ENCODE measurements around the gene USP36. TPM values are rescaled to one million over a fixed set of nuclear protein-coding genes. Genes with fewer than 3 reads are reported as not detected.
"Not testable (repeated sequence)": the region's sequence is repeated elsewhere in the genome, so short reads cannot be mapped to it uniquely, and the experiment has no call there.

Gene USP36
- 21.8 TPM for total RNA-seq

GRCh38 chr17:78840780-78841611 lies at the start of gene USP36:
USP36 (minus strand) TSS chr17:78840814; CDS start chr17:78836363, 4,451 bp downstream.
- DNase-seq (ENCODE audit: low spot score) (peak; percentile 100), ATAC-seq (peak; percentile 91)

- ATAC-seq; DNase-seq (ENCODE audit: low spot score): not testable (repeated sequence)
These were observed 49.5 kb upstream of the USP36 start for GRCh38 chr17:78890096-78890495.

- ATAC-seq (no peak), DNase-seq (ENCODE audit: low spot score) (no peak)
These were observed 48.9 kb upstream of the USP36 start for GRCh38 chr17:78889531-78889930.

- ATAC-seq (no peak), DNase-seq (ENCODE audit: low spot score) (no peak)
These were observed 48.4 kb upstream of the USP36 start for GRCh38 chr17:78888941-78889518.

GRCh38 chr17:78886954-78887353 lies 46.3 kb upstream of the USP36 start:
- ATAC-seq (no peak), DNase-seq (ENCODE audit: low spot score) (no peak)

- ATAC-seq (no peak), DNase-seq (ENCODE audit: low spot score) (no peak)
These were observed 45.3 kb upstream of the USP36 start for GRCh38 chr17:78885956-78886355.

- ATAC-seq: no peak
- DNase-seq (ENCODE audit: low spot score): no peak
These were observed 44.5 kb upstream of the USP36 start for GRCh38 chr17:78884876-78885667.

- no peak for DNase-seq (ENCODE audit: low spot score)
- ATAC-seq: no peak
These were observed 43.7 kb upstream of the USP36 start for GRCh38 chr17:78884148-78884825.

- peak; percentile 57 for ATAC-seq
- DNase-seq (ENCODE audit: low spot score): peak; percentile 63
These were observed 43.0 kb upstream of the USP36 start for GRCh38 chr17:78883533-78884131.

- DNase-seq (ENCODE audit: low spot score) (peak; percentile 59), ATAC-seq (peak; percentile 50)
These were observed 42.5 kb upstream of the USP36 start for GRCh38 chr17:78883089-78883532.

GRCh38 chr17:78882540-78883088 lies 42.0 kb upstream of the USP36 start:
- ATAC-seq: peak; percentile 8
- DNase-seq (ENCODE audit: low spot score): no peak

- ATAC-seq (peak; percentile 40), DNase-seq (ENCODE audit: low spot score) (no peak)
These were observed 39.1 kb upstream of the USP36 start for GRCh38 chr17:78879635-78880186.

- ATAC-seq (no peak), DNase-seq (ENCODE audit: low spot score) (no peak)
These were observed 38.4 kb upstream of the USP36 start for GRCh38 chr17:78878871-78879527.

GRCh38 chr17:78878261-78878660 lies 37.6 kb upstream of the USP36 start:
- DNase-seq (ENCODE audit: low spot score) (no peak), ATAC-seq (no peak)

GRCh38 chr17:78876954-78877517 lies 36.4 kb upstream of the USP36 start:
- DNase-seq (ENCODE audit: low spot score); ATAC-seq: not testable (repeated sequence)

GRCh38 chr17:78876094-78876597 lies 35.5 kb upstream of the USP36 start:
- ATAC-seq (no peak), DNase-seq (ENCODE audit: low spot score) (no peak)

- DNase-seq (ENCODE audit: low spot score) (no peak), ATAC-seq (peak; percentile 22)
These were observed 34.9 kb upstream of the USP36 start for GRCh38 chr17:78875363-78876093.

Measured in left lobe of liver (tissue), 2 donors.